ENCODE measurements around the gene TTC17. TPM values are rescaled to one million over a fixed set of nuclear protein-coding genes. Genes with fewer than 3 reads are reported as not detected.
"Not testable (repeated sequence)": the region's sequence is repeated elsewhere in the genome, so short reads cannot be mapped to it uniquely, and the experiment has no call there.

Gene TTC17, protein sequence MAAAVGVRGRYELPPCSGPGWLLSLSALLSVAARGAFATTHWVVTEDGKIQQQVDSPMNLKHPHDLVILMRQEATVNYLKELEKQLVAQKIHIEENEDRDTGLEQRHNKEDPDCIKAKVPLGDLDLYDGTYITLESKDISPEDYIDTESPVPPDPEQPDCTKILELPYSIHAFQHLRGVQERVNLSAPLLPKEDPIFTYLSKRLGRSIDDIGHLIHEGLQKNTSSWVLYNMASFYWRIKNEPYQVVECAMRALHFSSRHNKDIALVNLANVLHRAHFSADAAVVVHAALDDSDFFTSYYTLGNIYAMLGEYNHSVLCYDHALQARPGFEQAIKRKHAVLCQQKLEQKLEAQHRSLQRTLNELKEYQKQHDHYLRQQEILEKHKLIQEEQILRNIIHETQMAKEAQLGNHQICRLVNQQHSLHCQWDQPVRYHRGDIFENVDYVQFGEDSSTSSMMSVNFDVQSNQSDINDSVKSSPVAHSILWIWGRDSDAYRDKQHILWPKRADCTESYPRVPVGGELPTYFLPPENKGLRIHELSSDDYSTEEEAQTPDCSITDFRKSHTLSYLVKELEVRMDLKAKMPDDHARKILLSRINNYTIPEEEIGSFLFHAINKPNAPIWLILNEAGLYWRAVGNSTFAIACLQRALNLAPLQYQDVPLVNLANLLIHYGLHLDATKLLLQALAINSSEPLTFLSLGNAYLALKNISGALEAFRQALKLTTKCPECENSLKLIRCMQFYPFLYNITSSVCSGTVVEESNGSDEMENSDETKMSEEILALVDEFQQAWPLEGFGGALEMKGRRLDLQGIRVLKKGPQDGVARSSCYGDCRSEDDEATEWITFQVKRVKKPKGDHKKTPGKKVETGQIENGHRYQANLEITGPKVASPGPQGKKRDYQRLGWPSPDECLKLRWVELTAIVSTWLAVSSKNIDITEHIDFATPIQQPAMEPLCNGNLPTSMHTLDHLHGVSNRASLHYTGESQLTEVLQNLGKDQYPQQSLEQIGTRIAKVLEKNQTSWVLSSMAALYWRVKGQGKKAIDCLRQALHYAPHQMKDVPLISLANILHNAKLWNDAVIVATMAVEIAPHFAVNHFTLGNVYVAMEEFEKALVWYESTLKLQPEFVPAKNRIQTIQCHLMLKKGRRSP
- polyA plus RNA-seq (ENCODE audit: insufficient read length in 12 of 12) = 100 to 1,000 TPM in 4 of 12 donors, 10 to 100 TPM in 7, not detected in 1; 47.9 to 132 (median 76.5) TPM
- long read RNA-seq, donor 1, partial matches to known transcripts = 70 of 75 reads
- long read RNA-seq, donor 1, other reads (novel, unspliced or antisense) = 0 of 75 reads
- long read RNA-seq, donor 2, full-length matches to known transcripts = 10 of 32 reads
- long read RNA-seq, donor 2, partial matches to known transcripts = 8 of 32 reads
- long read RNA-seq, donor 2, other reads (novel, unspliced or antisense) = 14 of 32 reads
- long read RNA-seq, donor 3, full-length matches to known transcripts = 3 of 12 reads
- long read RNA-seq, donor 3, partial matches to known transcripts = 9 of 12 reads
- long read RNA-seq, donor 3, other reads (novel, unspliced or antisense) = 0 of 12 reads
- long read RNA-seq, donor 4, partial matches to known transcripts = 7 of 9 reads
- long read RNA-seq, donor 4, other reads (novel, unspliced or antisense) = 0 of 9 reads
- long read RNA-seq, donor 5 = 0 reads
- long read RNA-seq, donor 6, partial matches to known transcripts = 7 of 11 reads
- long read RNA-seq, donor 6, other reads (novel, unspliced or antisense) = 0 of 11 reads
- long read RNA-seq, donor 7, full-length matches to known transcripts = 2 of 13 reads
- long read RNA-seq, donor 7, partial matches to known transcripts = 11 of 13 reads
- long read RNA-seq, donor 7, other reads (novel, unspliced or antisense) = 0 of 13 reads
- long read RNA-seq, donor 8, partial matches to known transcripts = 21 of 37 reads
- long read RNA-seq, donor 8, other reads (novel, unspliced or antisense) = 11 of 37 reads
- long read RNA-seq, donor 9, full-length matches to known transcripts = 3 of 9 reads
- long read RNA-seq, donor 9, partial matches to known transcripts = 6 of 9 reads
- long read RNA-seq, donor 9, other reads (novel, unspliced or antisense) = 0 of 9 reads
- long read RNA-seq, donor 10, full-length matches to known transcripts = 9 of 29 reads
- long read RNA-seq, donor 10, partial matches to known transcripts = 11 of 29 reads
- long read RNA-seq, donor 10, other reads (novel, unspliced or antisense) = 9 of 29 reads
- long read RNA-seq, donor 11, partial matches to known transcripts = 12 of 23 reads
- long read RNA-seq, donor 11, other reads (novel, unspliced or antisense) = 6 of 23 reads

DNA sequence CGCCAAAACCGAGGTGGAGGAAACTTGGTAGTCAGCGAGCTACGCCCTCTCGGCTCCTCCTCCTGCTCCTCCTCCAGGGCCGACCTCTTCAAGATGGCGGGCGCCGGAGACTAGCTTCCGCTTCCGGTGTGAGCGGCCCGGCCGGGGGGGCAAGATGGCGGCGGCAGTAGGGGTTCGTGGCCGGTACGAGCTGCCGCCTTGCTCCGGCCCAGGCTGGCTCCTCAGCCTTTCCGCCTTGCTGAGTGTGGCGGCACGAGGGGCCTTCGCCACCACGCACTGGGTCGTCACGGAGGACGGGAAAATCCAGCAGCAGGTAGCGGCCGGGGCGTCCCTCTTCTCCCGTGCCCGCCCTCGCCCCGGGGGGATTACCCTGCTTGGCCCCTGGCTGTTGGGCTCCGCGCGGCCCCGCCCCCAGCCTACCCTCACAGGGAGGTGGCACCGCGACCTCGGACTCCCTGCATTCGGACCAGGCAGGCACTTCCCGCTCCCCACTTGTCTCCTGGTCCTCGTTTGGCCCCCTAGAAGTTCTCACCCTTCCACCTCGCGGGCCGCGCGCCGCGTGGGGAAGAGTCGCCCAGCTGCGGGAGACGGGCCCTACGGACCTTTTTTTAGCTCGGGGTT lies at the start of gene TTC17:
Gene TTC17, plus strand, starts transcription at position 120 of the 621 bp plus-strand sequence. Its CDS starts 35 bp downstream, at position 155.
- peak; percentile 92 for DNase-seq

DNA sequence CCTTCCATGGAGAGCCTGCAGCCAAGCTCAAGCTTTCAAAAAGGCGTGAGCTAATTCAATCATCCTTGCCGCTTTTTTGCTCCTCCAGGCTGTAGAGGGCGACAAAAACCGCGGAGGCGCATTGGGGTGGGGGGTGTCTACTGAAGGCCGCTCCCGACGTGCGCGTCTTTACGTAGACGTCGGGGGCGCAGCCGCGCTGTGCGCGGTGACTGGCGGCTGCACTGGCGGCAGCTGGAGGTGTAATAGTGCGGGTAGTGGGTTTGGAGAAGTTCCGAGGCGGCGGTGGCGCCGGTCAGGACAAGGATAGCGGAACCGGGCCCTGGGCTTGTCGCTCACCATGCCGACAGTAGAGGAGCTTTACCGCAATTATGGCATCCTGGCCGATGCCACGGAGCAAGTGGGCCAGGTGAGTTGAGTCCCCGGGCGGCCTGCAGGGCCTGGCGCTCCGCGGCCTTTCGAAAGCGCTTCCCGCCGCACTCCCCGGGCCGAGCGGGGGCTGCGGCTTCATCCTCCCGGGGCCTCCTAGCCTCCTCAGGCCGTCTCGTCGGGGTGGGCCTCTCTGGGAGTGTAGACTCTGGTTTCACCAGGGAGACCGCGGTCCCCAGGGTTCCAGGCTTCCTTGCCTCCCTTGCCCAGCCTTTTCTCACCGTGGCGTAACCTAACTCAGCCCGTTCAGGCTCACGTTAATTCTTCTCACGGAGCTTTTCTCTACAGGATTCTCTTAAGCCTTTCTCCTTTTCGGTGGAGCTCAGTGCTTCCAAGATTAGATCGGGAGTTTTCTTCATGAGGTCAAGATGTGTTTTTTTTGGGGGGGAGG lies 46.7 kb upstream of the TTC17 start, which contains the start of gene API5:
Gene API5, plus strand, starts transcription at position 206 of the 817 bp plus-strand sequence. Its CDS starts 132 bp downstream, at position 338.
- peak; percentile 95 for DNase-seq

DNA sequence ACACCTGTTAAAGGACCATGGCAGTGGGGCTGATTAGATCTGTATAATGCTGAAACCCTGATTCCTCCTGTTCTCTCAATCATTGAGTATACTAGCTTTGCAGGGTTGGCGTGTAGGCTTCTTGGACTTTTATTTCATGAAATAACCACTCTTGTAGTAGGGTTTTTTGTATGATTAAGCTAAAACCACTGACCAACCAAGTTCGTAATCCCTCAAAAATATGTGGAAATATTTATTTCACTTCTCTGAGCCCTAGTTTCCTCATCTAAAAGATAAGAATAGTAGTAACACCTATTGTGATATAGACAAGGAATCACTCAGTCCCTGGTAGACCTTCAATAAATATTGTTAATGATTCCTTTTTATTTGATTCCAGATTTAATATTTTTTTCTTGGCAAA lies 42.8 kb upstream of the TTC17 start:
- no peak for DNase-seq

DNA sequence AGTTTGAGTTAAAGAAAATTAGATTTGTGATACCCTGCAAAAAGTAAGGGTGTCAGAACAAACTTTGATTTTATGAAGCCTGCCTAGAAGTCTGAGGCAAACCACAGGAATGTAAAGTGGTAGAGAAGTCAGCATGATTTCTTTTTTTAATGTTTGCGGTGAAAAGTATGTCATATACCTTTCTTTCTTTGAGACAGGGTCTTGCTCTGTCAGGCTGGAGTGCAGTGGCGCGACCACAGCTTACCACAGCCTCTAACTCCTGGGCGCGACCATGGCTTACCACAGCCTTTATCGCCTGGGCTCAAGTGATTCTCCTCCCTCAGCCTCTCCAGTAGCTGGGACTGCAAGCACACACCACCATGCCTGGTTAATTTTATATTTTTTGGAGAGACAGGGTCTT lies 42.3 kb upstream of the TTC17 start:
- no peak for DNase-seq

DNA sequence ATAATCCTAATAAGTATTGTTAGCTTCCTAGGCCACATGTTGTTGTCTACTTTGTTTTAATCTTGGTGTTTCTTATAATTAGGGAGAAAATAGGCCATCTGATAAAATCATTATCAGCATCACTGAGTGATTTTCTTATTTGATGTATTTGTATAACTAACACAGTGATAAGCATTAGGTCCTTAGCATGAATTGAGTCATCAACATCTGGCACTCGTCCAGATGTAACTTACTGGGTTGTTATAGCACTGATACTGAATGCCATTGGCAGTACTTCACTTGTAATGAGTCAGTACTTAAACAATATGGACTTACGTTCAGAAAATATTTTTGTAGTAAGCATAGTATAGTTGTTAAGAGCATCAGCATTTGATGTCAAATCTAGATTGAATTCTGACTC lies 30.7 kb upstream of the TTC17 start:
- DNase-seq = no peak

DNA sequence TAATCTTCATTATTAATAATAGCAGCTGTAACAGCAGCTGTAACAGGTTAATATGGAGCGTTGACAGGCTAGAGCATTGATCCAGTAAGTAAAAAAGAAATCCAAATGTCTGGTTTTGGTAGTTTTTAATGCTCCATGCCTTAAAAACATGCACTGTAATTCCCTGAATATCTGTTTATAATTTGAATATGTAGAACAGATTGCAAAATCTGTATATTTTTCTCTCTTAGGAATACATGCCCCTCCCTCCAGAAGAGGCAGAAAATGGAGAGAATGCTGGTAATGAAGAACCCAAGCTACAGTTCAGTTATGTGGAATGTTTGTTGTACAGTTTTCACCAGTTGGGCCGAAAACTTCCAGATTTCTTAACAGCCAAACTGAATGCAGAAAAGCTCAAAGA lies 30.2 kb upstream of the TTC17 start:
- no peak for DNase-seq

DNA sequence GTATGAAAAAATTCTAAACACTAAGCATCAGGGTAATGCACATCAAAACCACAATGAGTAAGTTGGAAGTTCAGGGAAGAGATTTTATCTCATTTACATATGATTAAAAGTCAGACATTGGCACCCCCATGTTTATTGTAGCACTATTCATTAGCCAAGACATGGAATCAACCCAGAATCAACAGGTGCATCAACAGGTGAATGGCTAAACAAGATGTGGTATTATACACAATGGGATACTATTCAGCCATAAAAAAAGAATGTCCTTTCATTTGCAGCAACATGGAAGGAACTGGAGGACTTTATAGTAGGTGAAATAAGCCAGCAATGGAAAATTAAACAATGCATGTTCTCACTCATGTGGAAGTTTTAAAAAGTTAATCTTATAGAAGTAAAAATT lies 17.6 kb upstream of the TTC17 start:
- DNase-seq = no peak

DNA sequence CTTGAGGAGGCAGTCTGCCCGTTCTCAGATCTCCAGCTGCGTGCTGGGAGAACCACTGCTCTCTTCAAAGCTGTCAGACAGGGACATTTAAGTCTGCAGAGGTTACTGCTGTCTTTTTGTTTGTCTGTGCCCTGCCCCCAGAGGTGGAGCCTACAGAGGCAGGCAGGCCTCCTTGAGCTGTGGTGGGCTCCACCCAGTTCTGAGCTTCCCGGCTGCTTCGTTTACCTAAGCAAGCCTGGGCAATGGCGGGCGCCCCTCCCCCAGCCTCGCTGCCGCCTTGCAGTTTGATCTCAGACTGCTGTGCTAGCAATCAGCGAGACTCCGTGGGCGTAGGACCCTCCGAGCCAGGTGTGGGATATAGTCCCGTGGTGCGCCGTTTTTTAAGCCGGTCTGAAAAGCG lies 7.3 kb upstream of the TTC17 start:
- not testable (repeated sequence) for DNase-seq

DNA sequence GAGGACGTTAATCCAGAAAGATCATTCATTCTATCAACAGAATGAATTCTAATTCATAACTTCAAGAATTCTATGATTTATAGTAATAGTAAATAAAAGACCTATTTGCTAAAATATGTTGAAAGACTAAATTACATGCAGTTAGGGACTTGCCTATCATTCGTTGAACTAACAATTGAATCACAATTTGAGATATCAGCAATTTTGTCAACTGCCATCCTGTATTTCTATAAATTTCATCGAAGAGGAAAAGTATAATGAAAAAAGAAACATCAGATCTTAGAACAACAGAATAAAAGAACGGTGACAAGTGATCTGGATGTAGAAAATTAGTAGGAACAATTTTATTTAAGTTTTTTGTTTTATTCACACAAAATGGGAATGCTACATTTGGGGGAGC lies 4.4 kb upstream of the TTC17 start:
- no peak for DNase-seq

DNA sequence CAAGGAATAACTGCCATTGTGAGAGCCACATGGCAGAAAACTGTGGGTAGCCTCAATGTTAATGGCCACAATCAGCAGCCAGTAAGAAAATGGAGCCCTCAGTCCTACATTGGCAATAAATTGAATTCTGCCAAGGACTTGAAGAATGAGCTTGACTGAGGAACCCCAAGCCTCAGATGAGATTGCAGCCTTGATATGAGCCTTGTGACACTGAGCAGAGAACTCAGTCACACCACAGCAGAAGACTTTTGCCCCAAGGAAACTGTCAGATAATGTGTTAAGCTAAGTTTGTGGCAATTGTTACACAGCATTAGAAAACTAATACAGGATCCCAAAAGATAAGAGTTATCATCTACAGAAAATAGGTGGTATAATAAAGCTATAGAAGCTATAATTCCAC lies 2.4 kb upstream of the TTC17 start:
- no peak for DNase-seq

DNA sequence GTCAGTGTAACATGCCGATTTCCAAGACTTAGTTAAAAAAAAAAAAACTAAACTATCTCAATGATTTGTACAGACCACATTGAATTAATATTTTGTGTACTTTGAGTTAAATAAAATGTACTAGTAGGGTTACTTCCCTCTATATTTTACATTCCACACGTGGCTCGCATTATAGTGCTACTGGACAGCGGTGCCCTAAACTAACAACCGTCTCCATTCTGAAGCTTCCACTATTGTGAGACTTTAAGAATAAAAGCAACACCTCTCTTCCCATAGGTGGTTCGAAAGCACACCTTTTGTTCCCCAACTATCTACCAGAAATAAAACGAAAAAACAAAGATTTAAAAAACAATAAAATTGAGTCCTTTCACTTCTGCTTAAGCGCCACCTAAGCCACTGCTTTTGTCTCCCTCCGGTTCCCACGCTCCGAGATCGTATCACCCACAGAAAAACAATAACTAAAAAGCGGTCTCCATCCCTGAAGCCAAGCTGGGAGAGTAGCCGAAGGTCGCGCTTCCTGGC lies 380 bp upstream of the TTC17 start:
- DNase-seq = no peak

DNA sequence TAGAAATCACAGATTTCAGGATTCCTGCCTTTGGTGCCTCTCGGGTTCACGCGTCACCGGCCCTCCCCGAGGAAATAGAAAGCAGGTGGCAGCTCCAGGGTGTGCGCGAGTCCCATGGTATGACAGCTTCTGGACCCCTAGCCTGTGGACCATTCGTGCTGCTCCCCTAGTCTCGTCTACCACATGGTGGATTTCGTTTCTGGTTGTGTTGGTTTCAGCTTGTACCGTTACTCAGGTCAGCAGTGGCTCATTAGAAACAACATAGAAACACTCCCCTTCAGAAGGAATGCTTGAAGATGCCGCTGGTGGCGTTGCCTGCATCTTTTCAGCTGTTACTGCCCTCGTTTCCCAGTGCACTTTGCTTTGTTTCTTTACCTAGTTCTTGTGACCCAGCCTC lies 700 bp downstream of the TTC17 start:
- peak; percentile 12 for DNase-seq

DNA sequence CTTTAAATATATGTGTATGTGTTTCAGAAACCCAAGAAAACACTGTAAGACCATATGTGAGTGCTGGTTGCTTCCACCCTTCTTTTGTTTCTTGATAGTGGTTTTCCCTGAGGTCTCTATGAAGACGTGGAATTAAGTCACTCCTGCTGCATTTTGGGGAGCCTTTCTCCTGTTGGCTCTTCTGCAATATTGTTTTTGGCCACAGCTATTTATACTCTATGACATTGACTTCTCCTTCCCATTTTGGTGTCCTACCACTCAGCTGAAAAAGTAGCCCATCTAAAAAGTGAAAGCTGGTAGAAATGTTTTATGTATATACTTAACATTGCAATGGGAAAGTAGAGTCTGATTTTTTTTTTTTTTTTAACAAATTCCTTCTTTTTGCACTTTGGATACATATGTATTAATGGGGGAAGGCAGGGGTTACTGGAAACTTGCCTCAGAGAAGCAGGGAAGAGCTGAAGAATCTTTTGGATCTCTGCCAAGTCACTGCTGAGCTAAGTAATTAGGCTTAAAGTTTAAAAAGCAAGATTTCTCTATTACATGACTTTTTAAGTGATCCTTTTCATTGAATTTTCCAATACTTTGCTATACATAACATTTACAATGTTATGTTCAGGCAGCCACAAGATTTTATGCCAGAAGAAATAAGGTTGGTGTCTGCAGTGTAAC lies 1.8 kb downstream of the TTC17 start:
- peak; percentile 17 for DNase-seq

DNA sequence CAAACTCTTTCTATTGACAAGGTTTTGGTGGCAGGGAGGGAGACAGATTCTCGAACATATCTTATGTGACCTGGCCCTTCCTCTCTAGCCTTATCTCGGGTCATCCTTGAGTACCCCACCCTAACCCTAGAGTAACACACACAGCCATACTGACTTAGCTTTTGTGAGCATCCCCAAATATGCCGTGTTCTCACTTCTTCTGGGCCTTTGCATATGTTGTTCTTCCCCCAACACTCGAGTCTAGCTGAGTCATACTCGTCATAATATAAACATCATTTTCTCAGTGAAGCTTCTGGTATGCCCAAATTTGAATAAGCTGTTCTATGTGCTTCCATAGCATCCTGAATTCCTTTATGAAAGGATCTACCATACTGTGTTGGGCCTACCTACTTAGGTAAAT lies 8.0 kb downstream of the TTC17 start:
- DNase-seq = no peak

DNA sequence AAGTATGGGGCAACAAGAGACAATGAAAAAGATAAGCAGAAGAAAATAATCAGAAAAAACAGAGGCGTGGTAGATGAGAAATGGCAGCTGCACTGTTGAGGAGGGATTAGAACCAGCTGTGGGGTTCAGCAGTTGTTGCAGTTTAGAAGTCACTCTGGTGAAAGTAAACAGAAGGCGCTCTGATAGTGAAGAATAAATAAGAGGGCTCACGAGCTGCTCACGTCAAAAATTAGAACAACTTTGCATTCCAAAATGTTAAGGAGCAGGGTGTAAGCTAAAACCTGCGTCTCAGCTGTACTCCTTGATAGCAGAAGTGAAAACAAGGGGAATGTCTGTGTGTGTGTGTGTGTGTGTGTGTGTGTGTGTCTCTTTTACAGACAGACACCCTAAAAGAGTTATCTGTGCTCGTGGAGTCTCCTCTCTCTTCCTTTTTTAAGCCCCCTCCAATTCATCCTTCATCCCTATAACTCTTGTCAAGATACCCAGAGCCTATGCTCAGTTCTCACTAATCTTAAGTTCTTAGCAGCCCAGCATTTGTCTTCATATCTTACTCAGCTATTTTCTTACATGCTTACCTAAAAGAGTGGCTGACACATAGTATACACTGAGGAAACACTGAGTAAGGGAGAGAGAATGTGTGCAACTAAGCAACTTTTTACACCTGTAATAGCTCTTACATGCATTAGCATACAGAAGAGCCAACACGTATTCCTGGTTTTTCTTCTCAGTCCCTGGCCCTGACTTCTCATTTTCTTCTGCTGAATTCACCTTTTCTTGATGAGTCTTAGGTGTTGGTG lies 8.9 kb downstream of the TTC17 start:
- no peak for DNase-seq

DNA sequence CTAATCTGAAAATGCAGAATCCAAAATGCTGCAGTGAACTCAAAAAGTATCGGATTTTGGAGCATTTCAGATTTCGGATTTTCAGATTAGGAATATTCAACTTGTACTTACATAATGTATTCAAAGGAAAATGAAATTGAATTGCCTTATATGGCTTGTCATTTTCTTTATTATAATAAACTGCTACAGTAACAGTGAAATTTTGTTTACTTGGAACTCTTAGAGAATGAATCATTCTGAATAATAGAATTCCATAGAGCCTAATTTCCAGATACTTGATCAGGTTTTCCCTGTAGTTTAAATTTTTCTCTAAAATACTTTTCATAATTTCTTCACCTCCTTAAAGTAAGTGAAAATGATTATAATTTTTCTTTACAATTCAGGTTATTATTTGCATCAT lies 17.3 kb downstream of the TTC17 start:
- no peak for DNase-seq

DNA sequence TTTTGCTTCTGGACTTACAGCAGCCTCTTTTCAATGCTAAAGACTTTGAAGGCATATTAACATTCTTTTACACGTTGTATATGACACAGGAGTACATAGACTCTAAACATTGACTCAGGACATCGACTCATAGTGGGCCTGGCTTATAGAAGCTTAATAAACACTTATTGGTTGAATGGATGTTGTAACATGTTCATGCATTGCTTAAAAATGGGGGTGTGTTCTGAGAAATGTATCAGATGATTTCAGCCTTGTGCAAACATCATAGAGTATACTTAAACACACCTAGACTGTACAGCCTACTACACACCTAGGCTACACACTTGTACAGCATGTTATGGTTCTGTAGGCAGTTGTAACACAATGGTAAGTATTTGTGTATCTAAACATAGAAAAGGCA lies 17.9 kb downstream of the TTC17 start:
- no peak for DNase-seq
